GM12878 (cell line): ENCODE data around the gene GBP5. TPM values are rescaled to one million over a fixed set of nuclear protein-coding genes. Genes with fewer than 3 reads are reported as not detected.

Experiments used
- ATAC-seq: fragments of 200-7000 bp; cut with Tn5 transposase; 3 replicates; pipeline ENCODE4 v1.9.1; 2020; ENCODE audit warnings: mild to moderate bottlenecking, moderate library complexity
- BruUV-seq: library from RNA; stranded (reverse); fragments of 400-500 nt; replicated peaks from 2 replicates; lab custom pipeline; 2021; lab: Mats Ljungman, UMichigan
- CTCF ChIA-PET: fragments of 300-600 bp; sonication (Branson Sonifier 250); formaldehyde crosslinking; extraction: SDS; loops from one replicate; lab custom pipeline; 2021; ENCODE audit warnings: inconsistent platforms; lab: Yijun Ruan, JAX
- POLR2A ChIA-PET: fragments of 350-600 bp; formaldehyde crosslinking; extraction: SDS; loops from one replicate; lab custom pipeline; 2021; ENCODE audit warnings: inconsistent platforms; lab: Charles Lee
- RAD21 ChIA-PET: fragments of 300-600 bp; sonication (Branson Sonifier 250); formaldehyde crosslinking; loops from one replicate; lab custom pipeline; 2023; ENCODE audit warnings: antibody characterized with exemption; ENCODE audit not compliant: unreplicated experiment; lab: Charles Lee
- SMC1A ChIA-PET: fragments of 300-600 bp; sonication (Branson Sonifier 250); formaldehyde crosslinking; loops from one replicate; lab custom pipeline; 2023; ENCODE audit not compliant: unreplicated experiment, uncharacterized antibody; lab: Charles Lee
- DNase-seq: peaks from one replicate; pipeline ENCODE4 v3.0.0-alpha.2; 2011; ENCODE audit warnings: low read depth, low spot score
- FAIRE-seq: peaks from 3 replicates; lab custom pipeline; 2011; peaks lifted over from hg19 to GRCh38; lab: Jason Lieb, UNC
- H2AFZ ChIP-seq: 2 replicates; pipeline ENCODE4 v1.6.0; 2011; ENCODE audit warnings: low read depth, low read length, control low read depth; ENCODE audit not compliant: control insufficient read depth
- H3K27ac ChIP-seq: 2 replicates; pipeline ENCODE4 v1.5.1; 2011; ENCODE audit warnings: control low read depth; ENCODE audit not compliant: control insufficient read depth, insufficient read depth
- H3K27me3 ChIP-seq, 2 experiments: replicated peaks in 1 of 2; 2 replicates each; pipeline versions ENCODE4 v1.6.0 to v1.6.1; 2011; ENCODE audit warnings: low read length in 1 of 2; ENCODE audit not compliant: control insufficient read depth in 2 of 2, insufficient read depth in 2 of 2
- H3K36me3 ChIP-seq, 2 experiments: 2 replicates each; pipeline ENCODE4 v1.5.1; 2011; ENCODE audit warnings: low read length in 1 of 2; ENCODE audit not compliant: control insufficient read depth in 2 of 2, insufficient read depth in 2 of 2
- H3K4me1 ChIP-seq: 2 replicates; pipeline ENCODE4 v1.6.1; 2011; ENCODE audit warnings: mild to moderate bottlenecking, low read length, moderate library complexity, mixed read lengths; ENCODE audit not compliant: control insufficient read depth, insufficient read depth
- H3K4me2 ChIP-seq: 2 replicates; pipeline ENCODE4 v1.6.0; 2011; ENCODE audit warnings: control low read depth; ENCODE audit not compliant: control insufficient read depth, insufficient read depth
- H3K4me3 ChIP-seq: fragments of 200-600 bp; sonication (generic); 2 replicates; pipeline ENCODE4 v1.5.1; 2016
- H3K79me2 ChIP-seq: 2 replicates; pipeline ENCODE4 v1.6.0; 2011; ENCODE audit warnings: low read length; ENCODE audit not compliant: control insufficient read depth, insufficient read depth
- H3K9ac ChIP-seq: 2 replicates; pipeline ENCODE4 v1.8.0; 2011; ENCODE audit warnings: low read length, control low read depth, mixed read lengths; ENCODE audit not compliant: control insufficient read depth, insufficient read depth
- H3K9me3 ChIP-seq: replicated peaks from 3 replicates; pipeline ENCODE4 v1.5.1; 2011; ENCODE audit warnings: mild to moderate bottlenecking, low read length; ENCODE audit not compliant: control insufficient read depth, insufficient read depth
- H4K20me1 ChIP-seq: 2 replicates; pipeline ENCODE4 v1.6.0; 2011; ENCODE audit not compliant: control insufficient read depth, insufficient read depth
- BCL11A ChIP-seq: IDR thresholded peaks from 2 replicates; pipeline ENCODE4 v1.6.1; 2011; ENCODE audit warnings: low read depth, low read length
- BHLHE40 ChIP-seq, 2 experiments: fragments of 450-650 bp in 1 of 2; IDR thresholded peaks; 2 replicates each; pipeline ENCODE4 v1.6.1; 2011 to 2017; ENCODE audit warnings: low read depth in 2 of 2, borderline replicate concordance in 1 of 2, improper control_type of control experiment in 1 of 2, low read length in 1 of 2, mild to moderate bottlenecking in 1 of 2
- CBX3 ChIP-seq: fragments of 200-600 bp; sonication (generic); IDR thresholded peaks from 2 replicates; pipeline ENCODE4 v1.6.1; 2016; ENCODE audit warnings: low read depth, borderline replicate concordance
- CREM ChIP-seq: IDR thresholded peaks from 2 replicates; pipeline ENCODE4 v1.6.1; 2014; ENCODE audit warnings: antibody characterized with exemption, low read depth
- CUX1 ChIP-seq: IDR thresholded peaks from 2 replicates; pipeline ENCODE4 v1.6.1; 2012; ENCODE audit warnings: improper control_type of control experiment, low read depth, low read length; ENCODE audit not compliant: insufficient replicate concordance
- EED ChIP-seq: sonication (generic); IDR thresholded peaks from 2 replicates; pipeline ENCODE4 v1.6.1; 2016; ENCODE audit warnings: antibody characterized with exemption, low read depth
- LARP7 ChIP-seq: fragments of 450-650 bp; IDR thresholded peaks from 2 replicates; pipeline ENCODE4 v1.6.1; 2017; ENCODE audit warnings: mild to moderate bottlenecking
- MEF2A ChIP-seq: IDR thresholded peaks from 2 replicates; pipeline ENCODE4 v1.6.1; 2011; ENCODE audit warnings: low read depth, mild to moderate bottlenecking, low read length, moderate library complexity; ENCODE audit not compliant: insufficient read depth
- NBN ChIP-seq: fragments of 450-650 bp; IDR thresholded peaks from 2 replicates; pipeline ENCODE4 v1.6.1; 2016
- RAD51 ChIP-seq: fragments of 450-650 bp; IDR thresholded peaks from 2 replicates; pipeline ENCODE4 v1.6.1; 2016; ENCODE audit warnings: moderate library complexity, mild to moderate bottlenecking, inconsistent platforms
- TAF1 ChIP-seq: IDR thresholded peaks from 2 replicates; pipeline ENCODE4 v1.6.1; 2011; ENCODE audit warnings: mild to moderate bottlenecking, low read depth, low read length, borderline replicate concordance
- TARDBP ChIP-seq: IDR thresholded peaks from 2 replicates; pipeline ENCODE4 v1.6.1; 2016; ENCODE audit warnings: borderline replicate concordance
- TCF12 ChIP-seq: IDR thresholded peaks from 2 replicates; pipeline ENCODE4 v1.6.1; 2011; ENCODE audit warnings: low read depth, mild to moderate bottlenecking, low read length
- USF2 ChIP-seq: IDR thresholded peaks from 2 replicates; pipeline ENCODE4 v1.6.1; 2011; ENCODE audit warnings: low read depth, low read length, improper control_type of control experiment, borderline replicate concordance
- YY1 ChIP-seq: IDR thresholded peaks from 2 replicates; pipeline ENCODE4 v1.6.1; 2011; ENCODE audit warnings: low read depth, mild to moderate bottlenecking, low read length
- ZBED1 ChIP-seq: IDR thresholded peaks from 2 replicates; pipeline ENCODE4 v1.6.1; 2016; ENCODE audit warnings: borderline replicate concordance
- ZBTB4 ChIP-seq: fragments of 450-650 bp; formaldehyde crosslinking; IDR thresholded peaks from 2 replicates; pipeline ENCODE4 v1.4.0; 2022; ENCODE audit warnings: mild to moderate bottlenecking, moderate library complexity
- ZZZ3 ChIP-seq: IDR thresholded peaks from 2 replicates; pipeline ENCODE4 v1.6.1; 2011; ENCODE audit warnings: low read depth; ENCODE audit not compliant: control insufficient read depth, insufficient read length
- WGBS: methylation state at CpG from one replicate; pipeline ENCODE4 v1.1.6; 2016; ENCODE audit warnings: low lambda C conversion rate; ENCODE audit not compliant: insufficient replicate concordance, insufficient coverage; ENCODE audit errors: missing lambda C conversion rate; 5-methylcytosine and 5-hydroxymethylcytosine counted together
- in situ Hi-C: fragments of 300-500 bp; cut with MboI; formaldehyde crosslinking; loops from 9 replicates; pipeline ENCODE4 v1.14.3; 2018; ENCODE audit warnings: mixed read lengths
- intact Hi-C: fragments of 100-400 bp; cut with micrococcal nuclease; formaldehyde crosslinking; loops from one replicate; pipeline ENCODE4 v1.14.2; 2022; ENCODE audit not compliant: unreplicated experiment
- polyA plus RNA-seq, 11 experiments: library from polyadenylated mRNA; depleted of rRNA in 4 of 11; unstranded in 6 of 11; stranded (reverse) in 5 of 11; fragments of >200 nt; fragmentation: Nextera tagmentation in 4 of 11; fragmentation: Illumina TruSeq in 1 of 11; extraction: Ambion mirVana in 4 of 11; extraction: Trizol in 1 of 11; gene quantifications; 1 replicate in 1 of 11; 2 replicates in 10 of 11; pipeline versions ENCODE4 v1.2.1 to v1.2.3, GENCODE V29; 2011 to 2016; ENCODE audit warnings: inconsistent platforms in 2 of 11, missing spikeins in 2 of 11, low read depth in 1 of 11
- total RNA-seq, 4 experiments: library from RNA; depleted of rRNA in 3 of 4; stranded (reverse); fragments of >200 nt in 3 of 4; fragmentation: Illumina TruSeq in 1 of 4; extraction: Trizol in 1 of 4; gene quantifications; 2 replicates each; pipeline versions ENCODE4 v1.2.1 to v1.2.3, GENCODE V29; 2013 to 2021

GBP5 gene
- total and polyA plus RNA-seq, 10 of the 15 experiments (the other 5 are each of a cell fraction or from before 2014, with no cell fraction given) = 0.17 to 1.0 (median 0.42) TPM

GRCh38 chr1:89322402-89322801 lies 49.7 kb upstream of the GBP5 start:
- no peak for ATAC-seq
- Histone ChIP-seq H3K27ac (no peak overlapping the region), H4K20me1 (no peaks in the 10 kb centered on the region), H3K79me2 (no peaks in the 10 kb centered on the region), H3K9me3 (no peaks in the 10 kb centered on the region; the same call in 2 of the 3 replicates), H2AFZ (no peak overlapping the region), H3K4me1 (no peaks in the 10 kb centered on the region), H3K4me3 (no peak overlapping the region), H3K9ac (no peak overlapping the region), H3K27me3 (no peaks in the 10 kb centered on the region), H3K4me2 (no peak overlapping the region), H3K36me3 (no peaks in the 10 kb centered on the region)
- RAD21 ChIA-PET = no interaction called here
- no peak for FAIRE-seq
- in situ Hi-C loops (no loop called here), intact Hi-C loops (no loop called here)
- POLR2A ChIA-PET = interaction anchor here (0.6 to 1.5 kb wide), 2 partner anchors 12 to 20 kb away, joined by 3 read pairs; no protein-coding TSS in a partner anchor
- CTCF ChIA-PET = no interaction called here
- SMC1A ChIA-PET = interaction anchor here (2.1 kb wide), 1 partner anchor 12 kb away, joined by 6 read pairs; no protein-coding TSS in a partner anchor
- 0% methylated on average over 1 of the region's 1 CpG for WGBS
- DNase-seq = no peak
- no TSS peak for BruUV-seq
- TF ChIP-seq ZBED1 (no peak), LARP7 (no peak), BCL11A (no peak), BHLHE40 (IDR thresholded peaks at IDR 0.05; ENCODE audit: borderline replicate concordance in 1 of 2, low read depth in 2 of 2, low read length in 1 of 2) (no peak), TAF1 (no peak), ZBTB4 (CRISPR knock-in tag) (no peak), TARDBP (no peak), ZZZ3 (no peak), EED (no peak), NBN (no peak), USF2 (no peak), TCF12 (no peak), CREM (no peak), CUX1 (no peak), RAD51 (no peak), CBX3 (no peak), MEF2A (no peak), YY1 (no peak)
